Uterus (tissue), 2 donors: ENCODE measurements around the gene RPUSD2.

Experiments used
- CTCF ChIP-seq, 4 experiments: fragments of 200-600 bp in 2 of 4; fragments of 450-650 bp in 2 of 4; sonication (generic) in 2 of 4; IDR thresholded peaks; one replicate each; pipeline ENCODE4 v1.5.1; 2016 to 2019; ENCODE audit warnings: antibody characterized with exemption in 4 of 4, mild to moderate bottlenecking in 2 of 4, moderate library complexity in 1 of 4
- POLR2A ChIP-seq, 2 donors: fragments of 450-650 bp; IDR thresholded peaks; one replicate each; pipeline ENCODE4 v1.6.1; 2016; ENCODE audit warnings: antibody characterized with exemption in 2 of 2, mild to moderate bottlenecking in 1 of 2, moderate library complexity in 1 of 2

- no peak for TF ChIP-seq CTCF (IDR thresholded peaks at IDR 0.05)
- TF ChIP-seq POLR2A (IDR thresholded peaks at IDR 0.05): no peak
Measured at GRCh38 chr15:40603935-40604334, 34.8 kb downstream of the RPUSD2 start.
